ENCODE data around the gene DCLK1. TPM values are rescaled to one million over a fixed set of nuclear protein-coding genes. Genes with fewer than 3 reads are reported as not detected.

Gene DCLK1
- total and polyA plus RNA-seq, 7 donors = 0.98 to 15.1 (median 3.9) TPM

GRCh38 chr13:35785576-35786303 lies 345.4 kb downstream of the DCLK1 start:
- no peaks in the 10 kb centered on the region for H3K36me3 ChIP-seq (ENCODE audit: insufficient read depth in 1 of 2, low read depth in 1 of 2)
- 37 to 55% (median 42%) methylated on average over 12 of the region's 12 CpGs for WGBS, 3 donors
- ATAC-seq (no peak), DNase-seq (no peak)
- H3K4me3 ChIP-seq = no peak overlapping the region
- H3K4me1 ChIP-seq = no peaks in the 10 kb centered on the region
- H3K27ac ChIP-seq = no peak overlapping the region
- no peak for TF ChIP-seq CTCF (IDR thresholded peaks at IDR 0.05)
- no peaks in the 10 kb centered on the region for H3K9me3 ChIP-seq
- intact Hi-C loops (cut with DNase I) = loop anchor here in 1 of 2 donors (10.0 kb wide), 1 partner anchor 151 kb away; no protein-coding TSS in a partner anchor
- H3K27me3 ChIP-seq (ENCODE audit: insufficient read depth in 3 of 3, low read length in 2 of 3) = peaks cover 0 to 3% (median 0%) of the 10 kb centered on the region in 3 donors

- WGBS, 3 donors = 57 to 66% (median 59%) methylated on average over 10 of the region's 10 CpGs
- TF ChIP-seq CTCF (IDR thresholded peaks at IDR 0.05) = no peak
- intact Hi-C loops (cut with DNase I) = loop anchor here in 1 of 2 donors (10.0 kb wide), 1 partner anchor 150 kb away; no protein-coding TSS in a partner anchor
- DNase-seq (no peak), ATAC-seq (no peak)
- Histone ChIP-seq H3K4me1 (no peaks in the 10 kb centered on the region), H3K36me3 (ENCODE audit: insufficient read depth in 1 of 2, low read depth in 1 of 2) (no peaks in the 10 kb centered on the region), H3K27ac (no peak overlapping the region), H3K27me3 (ENCODE audit: insufficient read depth in 3 of 3, low read length in 2 of 3) (peaks cover 0 to 3% (median 0%) of the 10 kb centered on the region in 3 donors), H3K4me3 (no peak overlapping the region), H3K9me3 (no peaks in the 10 kb centered on the region)
Measured at GRCh38 chr13:35784286-35784951, 346.8 kb downstream of the DCLK1 start.

DNA sequence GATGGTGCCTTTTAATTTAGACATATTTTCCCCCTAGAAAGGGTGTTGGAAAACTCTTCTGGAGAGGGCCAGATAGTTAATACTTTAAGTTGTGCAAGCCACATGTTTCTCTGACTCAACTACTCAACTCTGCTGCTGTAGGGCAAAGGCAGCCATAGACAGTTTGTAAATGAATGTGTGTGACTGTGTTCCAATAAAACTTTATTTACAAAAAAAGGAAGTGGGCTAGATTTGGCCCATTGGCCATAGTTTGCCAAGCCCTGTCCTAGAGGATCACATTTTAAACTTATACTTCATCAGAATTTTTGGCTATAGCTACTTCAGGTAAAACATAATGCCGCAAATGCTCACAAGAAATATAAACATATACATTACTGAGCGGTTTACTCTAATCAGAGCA lies 348.4 kb downstream of the DCLK1 start:
- 96 to 99% (median 97%) methylated on average over 2 of the region's 2 CpGs for WGBS, 3 donors

More for the DNA sequence above, 348.4 kb downstream of the DCLK1 start:
- H3K9me3 ChIP-seq = no peaks in the 10 kb centered on the region
- peaks cover 0 to 3% (median 0%) of the 10 kb centered on the region in 3 donors for H3K27me3 ChIP-seq (ENCODE audit: insufficient read depth in 3 of 3, low read length in 2 of 3)
- no peak for DNase-seq
- no peak for ATAC-seq
- no peak for TF ChIP-seq CTCF (IDR thresholded peaks at IDR 0.05)
- H3K4me3 ChIP-seq = no peak overlapping the region
- H3K4me1 ChIP-seq = no peaks in the 10 kb centered on the region
- no peak overlapping the region for H3K27ac ChIP-seq
- H3K36me3 ChIP-seq (ENCODE audit: insufficient read depth in 1 of 2, low read depth in 1 of 2) = no peaks in the 10 kb centered on the region
- intact Hi-C loops (cut with DNase I) = loop anchor here in 1 of 2 donors (10.0 kb wide), 1 partner anchor 148 kb away; no protein-coding TSS in a partner anchor
